Measurements from ENCODE around the gene SLC13A3.

SLC13A3 gene

GRCh38 chr20:46571418-46571817 lies 79.8 kb downstream of the SLC13A3 start:
- no peaks in the 10 kb centered on the region for H3K9me3 ChIP-seq (ENCODE audit: insufficient read depth, low read length)
- no peaks in the 10 kb centered on the region for H3K27me3 ChIP-seq (ENCODE audit: low read length)

GRCh38 chr20:46570956-46571355 lies 80.3 kb downstream of the SLC13A3 start:
- no peaks in the 10 kb centered on the region for H4K20me1 ChIP-seq (ENCODE audit: low read depth, low read length)
- no peaks in the 10 kb centered on the region for H3F3A ChIP-seq (ENCODE audit: insufficient read depth)
- H3K36me3 ChIP-seq (ENCODE audit: low read length): no peaks in the 10 kb centered on the region
- no peak overlapping the region for H3K9ac ChIP-seq (ENCODE audit: low read length)
- no peak overlapping the region for H3K4me3 ChIP-seq (ENCODE audit: insufficient read depth, low read length, poor library complexity, severe bottlenecking)
- TF ChIP-seq EZH2phosphoT487 (conservative IDR thresholded peaks at IDR 0.05; ENCODE audit: low read length): no peak
- no peak for TF ChIP-seq CTCF (IDR thresholded peaks at IDR 0.05; ENCODE audit: insufficient read depth, low read length, poor library complexity, severe bottlenecking)
- H3K4me2 ChIP-seq (ENCODE audit: low read depth, low read length, poor library complexity, severe bottlenecking): no peak overlapping the region
- H3K27me3 ChIP-seq (ENCODE audit: low read length): no peaks in the 10 kb centered on the region
- no peak overlapping the region for H3K27ac ChIP-seq (ENCODE audit: low read depth, low read length)
- H3K9me2 ChIP-seq (replicated peaks; ENCODE audit: insufficient read depth, low read length): no peaks in the 10 kb centered on the region
- no peak overlapping the region for H2AFZ ChIP-seq (ENCODE audit: low read depth, low read length, severe bottlenecking)
- no peaks in the 10 kb centered on the region for H3K9me3 ChIP-seq (ENCODE audit: insufficient read depth, low read length)
- no peaks in the 10 kb centered on the region for H3K79me2 ChIP-seq (ENCODE audit: insufficient read depth, low read length)

More at GRCh38 chr20:46571418-46571817, 79.8 kb downstream of the SLC13A3 start:
- H4K20me1 ChIP-seq (ENCODE audit: low read depth, low read length): no peaks in the 10 kb centered on the region
- H3K9me2 ChIP-seq (replicated peaks; ENCODE audit: insufficient read depth, low read length): no peaks in the 10 kb centered on the region
- H2AFZ ChIP-seq (ENCODE audit: low read depth, low read length, severe bottlenecking): no peak overlapping the region
- TF ChIP-seq EZH2phosphoT487 (conservative IDR thresholded peaks at IDR 0.05; ENCODE audit: low read length): no peak
- TF ChIP-seq CTCF (IDR thresholded peaks at IDR 0.05; ENCODE audit: insufficient read depth, low read length, poor library complexity, severe bottlenecking): no peak
- H3K4me3 ChIP-seq (ENCODE audit: insufficient read depth, low read length, poor library complexity, severe bottlenecking): no peak overlapping the region
- H3K36me3 ChIP-seq (ENCODE audit: low read length): no peaks in the 10 kb centered on the region
- no peaks in the 10 kb centered on the region for H3K79me2 ChIP-seq (ENCODE audit: insufficient read depth, low read length)
- no peak overlapping the region for H3K4me2 ChIP-seq (ENCODE audit: low read depth, low read length, poor library complexity, severe bottlenecking)
- H3K9ac ChIP-seq (ENCODE audit: low read length): no peak overlapping the region
- H3F3A ChIP-seq (ENCODE audit: insufficient read depth): no peaks in the 10 kb centered on the region
- H3K27ac ChIP-seq (ENCODE audit: low read depth, low read length): no peak overlapping the region

GRCh38 chr20:46569961-46570360 lies 81.3 kb downstream of the SLC13A3 start:
- H4K20me1 ChIP-seq (ENCODE audit: low read depth, low read length): no peaks in the 10 kb centered on the region
- H3K9me3 ChIP-seq (ENCODE audit: insufficient read depth, low read length): no peaks in the 10 kb centered on the region
- H3K36me3 ChIP-seq (ENCODE audit: low read length): no peaks in the 10 kb centered on the region
- H3K4me3 ChIP-seq (ENCODE audit: insufficient read depth, low read length, poor library complexity, severe bottlenecking): no peak overlapping the region
- H3K27me3 ChIP-seq (ENCODE audit: low read length): no peaks in the 10 kb centered on the region
- H3K9me2 ChIP-seq (replicated peaks; ENCODE audit: insufficient read depth, low read length): no peaks in the 10 kb centered on the region
- no peak overlapping the region for H3K27ac ChIP-seq (ENCODE audit: low read depth, low read length)
- H3K4me2 ChIP-seq (ENCODE audit: low read depth, low read length, poor library complexity, severe bottlenecking): no peak overlapping the region
- H3K79me2 ChIP-seq (ENCODE audit: insufficient read depth, low read length): no peaks in the 10 kb centered on the region
- H2AFZ ChIP-seq (ENCODE audit: low read depth, low read length, severe bottlenecking): no peak overlapping the region
- H3K9ac ChIP-seq (ENCODE audit: low read length): no peak overlapping the region
- TF ChIP-seq EZH2phosphoT487 (conservative IDR thresholded peaks at IDR 0.05; ENCODE audit: low read length) (no peak), CTCF (IDR thresholded peaks at IDR 0.05; ENCODE audit: insufficient read depth, low read length, poor library complexity, severe bottlenecking) (no peak)
- H3F3A ChIP-seq (ENCODE audit: insufficient read depth): no peaks in the 10 kb centered on the region
